GM20000 (cell line): ENCODE results near the gene ZSWIM4.
"Not testable (repeated sequence)": the region's sequence is repeated elsewhere in the genome, so short reads cannot be mapped to it uniquely, and the experiment has no call there.

Experiments
- DNase-seq: peaks from one replicate; pipeline ENCODE4 v3.0.0; 2012; ENCODE audit warnings: low spot score
- CTCF ChIP-seq: IDR thresholded peaks from 2 replicates; pipeline ENCODE4 v1.5.1; 2012; ENCODE audit warnings: mild to moderate bottlenecking, control low read depth; ENCODE audit errors: extremely low read depth, missing control alignments

The ZSWIM4 gene

GRCh38 chr19:13781547-13781946, 13.7 kb upstream of the ZSWIM4 start:
- TF ChIP-seq CTCF, result no peak
- no peak for DNase-seq

- no peak for DNase-seq
- TF ChIP-seq CTCF, result no peak
These were observed 12.7 kb upstream of the ZSWIM4 start for GRCh38 chr19:13782537-13782936.

- DNase-seq, result no peak
- TF ChIP-seq CTCF, result no peak
These were observed 11.4 kb upstream of the ZSWIM4 start for GRCh38 chr19:13783565-13784500.

GRCh38 chr19:13784731-13785452, 10.4 kb upstream of the ZSWIM4 start:
- peak; percentile 59 for DNase-seq
- peak; percentile 52 for TF ChIP-seq CTCF

- no peak for TF ChIP-seq CTCF
- no peak for DNase-seq
These were observed 6.3 kb upstream of the ZSWIM4 start for GRCh38 chr19:13788991-13789390.

GRCh38 chr19:13790354-13790753, 4.9 kb upstream of the ZSWIM4 start:
- no peak for DNase-seq
- TF ChIP-seq CTCF, result no peak

GRCh38 chr19:13793317-13793716, 1.9 kb upstream of the ZSWIM4 start:
- not testable (repeated sequence) for DNase-seq
